Globus pallidus (tissue), 1 donor: ENCODE measurements around the gene MYO5A.
"Not testable (repeated sequence)": the region's sequence is repeated elsewhere in the genome, so short reads cannot be mapped to it uniquely, and the experiment has no call there.

Experiments
- DNase-seq: peaks from one replicate; pipeline ENCODE4 v3.0.0-alpha.2; 2015; ENCODE audit warnings: low spot score

Gene MYO5A

GRCh38 chr15:52288051-52288942, 240.4 kb downstream of the MYO5A start:
- DNase-seq = no peak

DNA sequence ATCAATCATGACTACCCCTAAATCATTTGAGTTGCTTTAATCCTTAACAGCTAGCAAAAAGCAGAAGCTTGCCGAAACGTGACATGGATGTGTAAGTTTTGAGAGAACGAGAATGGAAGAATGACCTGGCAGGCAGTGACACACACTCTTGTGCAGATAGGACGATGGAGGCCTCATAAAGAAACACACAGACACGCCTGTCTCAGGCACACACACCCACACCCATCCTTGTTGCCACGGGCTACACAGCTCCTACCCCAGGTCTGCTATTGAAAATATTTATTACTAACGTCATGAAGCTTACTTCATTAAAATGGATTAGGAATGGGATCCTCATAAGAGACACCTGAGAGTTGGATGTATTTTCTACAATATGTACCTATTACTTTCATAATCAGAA, 241.6 kb downstream of the MYO5A start:
- DNase-seq = no peak

DNA sequence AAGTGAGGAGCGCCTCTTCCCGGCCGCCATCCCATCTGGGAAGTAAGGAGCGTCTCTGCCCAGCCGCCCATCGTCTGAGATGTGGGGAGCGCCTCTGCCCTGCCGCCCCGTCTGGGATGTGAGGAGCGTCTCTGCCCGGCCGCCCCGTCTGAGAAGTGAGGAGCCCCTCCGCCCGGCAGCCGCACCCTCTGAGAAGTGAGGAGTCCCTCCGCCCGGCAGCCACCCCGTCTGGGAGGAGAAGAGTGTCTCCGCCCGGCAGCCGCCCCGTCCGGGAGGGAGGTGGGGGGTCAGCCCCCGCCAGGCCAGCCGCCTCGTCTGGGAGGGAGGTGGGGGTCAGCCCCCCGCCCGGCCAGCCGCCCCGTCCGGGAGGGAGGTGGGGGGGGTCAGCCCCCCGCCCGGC, 242.7 kb downstream of the MYO5A start:
- not testable (repeated sequence) for DNase-seq

DNA sequence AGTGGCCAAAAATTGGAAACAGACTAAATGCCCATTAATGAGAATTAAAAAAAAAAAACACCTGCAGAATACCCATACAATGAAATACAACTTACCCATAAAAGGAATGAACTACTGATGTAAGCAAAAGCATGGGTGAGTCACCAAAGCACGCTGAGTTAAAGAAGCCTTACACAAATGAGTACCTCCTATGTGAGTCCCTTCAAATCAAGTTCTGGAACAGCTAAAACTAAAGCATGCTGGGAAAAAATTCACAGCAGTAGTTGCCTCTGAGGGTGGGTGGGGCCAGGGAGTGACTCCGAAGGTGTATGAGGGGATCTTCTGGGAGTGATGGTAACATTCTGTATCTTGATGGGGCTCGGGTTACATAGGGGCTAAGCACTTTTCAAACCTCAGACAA, 244.5 kb downstream of the MYO5A start:
- no peak for DNase-seq

DNA sequence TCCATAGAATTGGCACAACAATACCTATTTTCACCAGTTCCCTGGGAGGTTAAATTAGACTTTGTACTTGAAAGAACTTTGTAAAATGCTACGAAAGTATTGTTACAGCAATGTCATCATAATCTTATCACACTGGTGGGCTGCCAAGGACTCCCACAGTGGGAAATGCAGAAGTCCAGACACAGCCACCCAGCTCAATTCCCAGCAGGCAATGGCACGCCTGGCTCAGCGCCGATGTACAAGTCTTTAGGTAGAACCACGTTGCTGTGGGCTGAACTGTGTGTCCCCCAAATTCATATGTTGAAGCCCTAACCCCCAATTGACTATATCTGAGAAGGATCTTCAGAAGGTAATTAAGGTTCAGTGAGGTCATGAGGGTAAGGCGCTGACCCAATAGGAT, 245.4 kb downstream of the MYO5A start:
- DNase-seq = no peak

- no peak for DNase-seq
These were observed 246.3 kb downstream of the MYO5A start for GRCh38 chr15:52282418-52282817.

DNA sequence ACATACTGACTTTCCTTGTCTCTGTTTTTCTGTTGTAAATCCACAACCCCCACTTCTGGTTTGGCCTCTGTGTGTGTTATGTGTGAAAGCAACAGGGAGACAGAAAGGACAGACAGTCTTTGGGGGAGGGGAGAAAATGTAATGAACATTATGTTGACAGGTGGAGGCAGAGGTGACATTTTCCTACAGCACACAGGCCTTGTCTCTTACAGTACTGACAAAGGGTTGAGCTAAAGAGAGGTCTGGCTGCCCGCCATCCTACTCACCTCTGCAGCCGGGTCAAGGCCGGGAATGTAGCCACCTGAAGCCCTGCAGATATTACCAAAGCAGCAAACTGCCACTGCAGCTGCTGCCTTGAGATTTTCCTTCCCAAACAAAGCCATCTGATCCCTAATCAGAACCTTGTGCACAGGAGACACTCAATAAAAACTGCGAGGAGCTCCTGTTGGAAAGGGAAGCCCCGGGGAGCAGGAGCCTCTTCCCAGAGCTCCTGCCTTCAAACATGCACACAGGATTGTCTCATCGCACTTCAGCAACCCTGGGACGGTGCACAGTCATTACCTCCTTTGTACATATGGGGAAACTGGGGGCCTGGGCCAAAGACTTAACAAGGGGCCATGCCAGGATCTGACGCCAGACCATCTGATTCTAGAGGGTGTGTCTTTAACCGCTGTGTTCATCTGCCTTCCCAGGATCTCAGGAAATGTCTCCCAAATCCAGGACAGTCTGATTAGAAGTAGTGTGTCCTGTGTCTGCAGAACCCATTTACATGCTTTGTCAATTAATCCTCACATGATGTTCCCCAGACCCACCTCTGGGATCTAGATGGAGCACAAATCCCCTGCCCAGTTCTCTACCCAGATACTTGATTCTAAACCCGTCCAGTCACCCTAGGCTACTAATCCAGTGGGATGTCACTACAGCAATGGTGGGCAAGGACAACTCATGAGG, 247.3 kb downstream of the MYO5A start:
- DNase-seq = no peak

DNA sequence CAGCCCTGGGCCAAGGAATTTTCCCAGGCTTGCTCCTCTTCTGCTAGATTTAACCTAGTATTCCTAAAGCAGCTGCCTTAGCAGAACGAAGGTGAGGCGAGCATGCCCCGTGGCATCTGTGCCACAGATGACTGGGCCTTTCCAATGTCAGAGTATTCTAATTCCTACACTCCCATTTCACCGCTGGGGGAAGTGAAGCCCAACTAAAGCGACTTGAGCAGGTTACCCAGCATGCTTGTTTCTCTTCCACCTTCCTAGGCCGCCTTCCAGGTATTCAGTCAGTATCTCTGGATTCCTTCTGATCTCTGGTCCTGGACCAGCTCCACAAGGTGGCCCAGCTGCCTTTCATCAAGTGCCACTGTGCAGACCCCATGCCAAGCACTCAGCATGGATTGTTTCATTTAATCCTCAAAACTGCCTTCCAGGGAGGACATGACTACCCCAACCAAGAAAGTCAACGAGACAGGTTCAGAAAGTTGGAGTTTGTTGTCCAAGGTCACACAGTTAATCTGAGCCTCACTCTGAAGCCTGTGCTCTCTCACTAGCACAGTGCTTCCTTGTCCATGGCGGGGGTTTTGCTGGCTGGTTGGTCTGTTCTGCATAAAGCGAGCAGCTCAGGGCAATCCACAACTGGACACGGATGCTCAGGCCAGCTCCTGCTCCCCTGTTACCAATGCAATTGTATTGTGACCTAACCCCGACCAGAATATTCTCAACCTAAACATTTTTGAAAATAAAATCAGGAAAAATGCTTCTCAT, 248.2 kb downstream of the MYO5A start:
- no peak for DNase-seq

DNA sequence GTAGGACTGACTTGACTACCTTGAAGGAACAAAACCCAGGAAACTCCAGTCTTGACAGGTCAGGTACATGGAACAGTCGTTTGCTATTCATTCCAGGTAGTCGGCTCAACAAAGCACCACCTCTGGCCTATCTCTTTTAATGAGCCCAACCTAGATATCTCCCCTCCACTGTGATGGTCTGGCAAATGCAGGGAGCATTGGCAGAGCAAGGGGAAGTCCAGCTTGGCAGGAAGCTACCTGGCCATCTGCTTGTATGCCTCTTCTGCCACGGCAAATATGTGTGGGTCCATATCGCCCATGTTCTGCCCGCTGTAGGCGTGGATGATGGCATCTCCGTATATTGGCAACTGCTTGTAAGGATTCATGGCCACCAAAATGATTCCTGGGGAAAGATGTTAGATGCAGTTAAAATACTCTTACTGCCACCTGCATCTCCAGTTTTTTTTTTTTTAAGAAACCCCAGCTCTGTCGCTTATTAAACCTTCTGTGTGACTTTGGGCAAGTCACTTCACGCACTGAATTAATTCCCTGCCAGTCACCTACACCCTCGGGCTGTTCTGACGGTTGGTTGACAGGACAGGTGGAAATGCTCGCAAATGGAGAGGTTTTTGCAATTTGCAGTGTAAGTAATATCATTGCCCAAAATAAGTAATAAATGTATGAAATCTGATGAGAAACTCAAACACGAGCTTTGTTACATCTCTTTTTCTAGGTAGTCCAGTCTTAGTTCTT, 249.9 kb downstream of the MYO5A start:
- DNase-seq = no peak

DNA sequence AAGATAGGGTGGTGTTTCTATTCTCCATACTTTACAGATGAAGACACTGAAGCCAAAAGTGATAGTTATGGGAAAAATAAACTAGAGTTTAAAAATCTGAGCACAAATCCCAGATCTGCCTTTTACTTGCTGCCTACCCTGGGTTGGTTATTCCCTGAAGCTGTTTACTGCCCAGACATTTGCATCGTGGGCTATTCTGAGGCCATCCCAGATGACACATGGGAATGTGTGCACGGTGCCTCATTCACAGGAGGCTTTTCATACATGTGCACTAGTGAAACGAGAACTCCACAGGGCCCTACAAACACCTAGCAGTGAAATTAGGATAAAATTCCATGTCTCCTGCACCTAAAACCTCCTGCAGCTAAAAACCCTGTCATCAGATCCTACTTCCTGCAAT, 250.5 kb downstream of the MYO5A start:
- no peak for DNase-seq

DNA sequence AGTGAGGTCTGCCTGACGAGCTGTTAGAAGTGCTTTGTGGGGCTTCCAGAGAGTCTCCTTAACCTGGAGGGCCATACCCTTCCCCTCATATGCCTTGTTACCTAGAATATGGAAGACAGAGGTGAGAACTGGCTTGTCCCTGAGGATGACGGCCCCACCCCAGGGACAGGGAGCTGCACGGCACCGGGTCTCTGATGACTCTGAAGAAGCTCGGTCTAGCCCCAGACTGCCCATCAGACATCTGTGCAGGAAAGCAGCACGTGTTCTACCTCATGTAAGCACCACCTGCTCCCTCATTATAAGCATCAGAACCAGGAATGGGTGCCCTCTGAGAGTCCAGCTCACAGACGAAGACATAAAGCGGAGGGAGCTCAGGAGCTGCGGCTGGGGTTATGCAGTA, 251.1 kb downstream of the MYO5A start:
- DNase-seq = no peak

- DNase-seq = no peak
These were observed 252.4 kb downstream of the MYO5A start for GRCh38 chr15:52276256-52276770.

DNA sequence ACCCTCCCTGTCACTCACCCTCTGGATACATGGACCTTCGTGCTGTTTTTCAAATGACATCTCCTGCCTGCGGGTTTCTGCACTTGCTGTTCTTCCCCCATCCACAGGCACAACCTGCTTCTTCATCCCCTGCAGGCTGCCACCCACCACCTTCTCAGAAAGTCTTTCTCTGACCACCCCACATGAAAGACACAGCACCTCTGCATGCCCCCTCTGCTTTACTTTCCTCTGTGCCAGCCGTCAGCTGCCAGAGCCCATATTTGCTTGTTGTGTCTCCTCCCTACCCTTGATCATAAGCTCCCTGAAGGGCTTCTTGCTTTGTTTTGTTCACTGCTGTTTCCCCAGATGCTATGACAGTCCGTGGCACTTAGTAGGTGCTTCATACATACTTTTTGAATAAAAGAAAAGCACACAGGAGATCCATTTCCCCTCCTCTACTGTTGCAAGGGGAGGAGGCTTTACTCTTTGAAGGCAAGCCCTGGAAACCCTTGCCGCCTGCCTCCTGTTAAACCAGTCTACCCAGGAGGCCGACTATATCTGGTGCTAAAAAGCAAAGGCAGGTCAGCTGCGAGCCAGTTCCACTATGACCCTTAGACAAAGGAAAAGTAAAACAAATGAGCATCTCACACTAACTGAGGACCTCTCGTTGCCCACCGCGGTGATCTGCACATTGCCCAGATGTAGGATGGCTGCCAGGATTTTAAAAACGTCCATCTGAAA, 265.0 kb downstream of the MYO5A start:
- DNase-seq = no peak

GRCh38 chr15:52262364-52262763, 266.3 kb downstream of the MYO5A start:
- no peak for DNase-seq

GRCh38 chr15:52261498-52262242, 267.0 kb downstream of the MYO5A start:
- peak; percentile 43 for DNase-seq

DNA sequence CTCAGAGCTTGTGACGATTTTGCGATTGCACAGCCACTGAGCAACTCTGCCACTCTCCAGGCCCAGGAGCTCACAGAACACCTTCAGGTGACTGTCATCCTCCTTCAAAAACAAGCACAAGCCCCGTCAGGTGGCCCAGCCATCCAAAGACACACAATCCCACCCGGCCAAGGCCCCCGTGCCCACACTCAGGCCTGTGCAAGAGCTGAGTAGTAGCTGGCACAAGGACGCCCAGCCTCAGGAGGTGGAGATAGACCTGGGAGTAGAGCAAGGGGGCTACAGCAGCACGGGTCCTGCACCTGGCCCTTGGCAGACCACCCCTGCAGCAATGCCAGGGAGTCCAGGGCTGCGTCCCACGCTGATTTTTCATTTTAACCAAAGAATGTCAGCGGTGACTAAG, 267.7 kb downstream of the MYO5A start:
- DNase-seq = no peak

- no peak for DNase-seq
These were observed 269.2 kb downstream of the MYO5A start for GRCh38 chr15:52259503-52259902.

DNA sequence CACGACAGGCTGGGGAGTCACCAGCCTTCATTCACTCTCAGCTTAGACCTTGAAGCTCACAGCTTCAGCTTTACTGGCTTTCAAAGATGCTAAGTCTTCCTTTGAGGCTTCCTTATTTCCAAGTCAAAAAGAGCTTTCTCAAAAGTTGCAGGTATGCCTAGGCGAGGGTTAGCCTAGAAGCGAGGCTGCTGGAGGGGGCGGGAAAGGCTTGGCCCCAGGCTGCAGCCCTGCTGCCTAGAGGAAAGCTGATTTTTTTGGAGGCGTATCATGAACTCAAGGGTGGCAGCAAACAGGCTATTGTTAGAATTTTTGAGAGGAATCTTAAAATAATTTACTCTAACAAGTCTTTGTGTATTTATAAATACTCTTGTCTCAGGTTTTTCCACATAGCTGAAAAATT, 270.2 kb downstream of the MYO5A start:
- DNase-seq = no peak

GRCh38 chr15:52257734-52258062, 271.0 kb downstream of the MYO5A start:
- DNase-seq = no peak
